SK-N-SH (cell line): ENCODE results near the gene ALDH3B1. TPM values are rescaled to one million over a fixed set of nuclear protein-coding genes. Genes with fewer than 3 reads are reported as not detected.

Experiments used
- CTCF ChIA-PET: fragments of 300-600, 350-600 bp; formaldehyde crosslinking; extraction: SDS; loops from one replicate; lab custom pipeline; 2021; lab: Yijun Ruan, JAX
- POLR2A ChIA-PET: fragments of 350-600 bp; sonication (Branson Sonifier 250); formaldehyde crosslinking; extraction: SDS; loops from one replicate; lab custom pipeline; 2020; ENCODE audit warnings: antibody characterized with exemption, inconsistent platforms; lab: Yijun Ruan, JAX
- DNase-seq: peaks from one replicate; pipeline ENCODE4 v3.0.0; 2012
- H2AFZ ChIP-seq: fragments of 200-600 bp; sonication (generic); 2 replicates; pipeline ENCODE4 v1.8.1; 2016; ENCODE audit warnings: antibody characterized with exemption, mild to moderate bottlenecking, low read depth
- H3F3A ChIP-seq: fragments of 200-600 bp; sonication (generic); replicated peaks from 2 replicates; pipeline ENCODE3; 2016; ENCODE audit warnings: antibody characterized with exemption, mild to moderate bottlenecking; ENCODE audit not compliant: insufficient read depth
- H3K27ac ChIP-seq, 2 experiments: fragments of 200-500 bp in 1 of 2; fragments of 200-600 bp in 1 of 2; sonication (Bioruptor generic) in 1 of 2; sonication (generic), shearing (Covaris generic) in 1 of 2; 2 replicates each; pipeline versions ENCODE4 v1.5.1 to v1.6.1; 2014 to 2016; ENCODE audit warnings: low read depth in 2 of 2, inconsistent platforms in 1 of 2, low read length in 1 of 2, mild to moderate bottlenecking in 1 of 2, mixed read lengths in 1 of 2
- H3K27me3 ChIP-seq: fragments of 200-600 bp; sonication (generic), shearing (Covaris generic); 2 replicates; pipeline ENCODE4 v1.6.1; 2016; ENCODE audit warnings: mixed run types; ENCODE audit not compliant: insufficient read depth
- H3K36me3 ChIP-seq, 2 experiments: fragments of 200-500 bp in 1 of 2; fragments of 200-600 bp in 1 of 2; sonication (Bioruptor generic) in 1 of 2; sonication (generic) in 1 of 2; replicated peaks in 1 of 2; 2 replicates each; pipeline versions ENCODE3 to v1.5.1; 2014 to 2016; ENCODE audit warnings: low read length in 1 of 2, mild to moderate bottlenecking in 1 of 2; ENCODE audit not compliant: insufficient read depth in 2 of 2, control insufficient read depth in 1 of 2
- H3K4me1 ChIP-seq, 2 experiments: fragments of 200-500 bp in 1 of 2; fragments of 200-600 bp in 1 of 2; sonication (Bioruptor generic) in 1 of 2; sonication (generic), shearing (Covaris generic) in 1 of 2; 2 replicates each; pipeline versions ENCODE4 v1.5.1 to v1.6.1; 2014 to 2016; ENCODE audit warnings: low read depth in 1 of 2, low read length in 1 of 2, mixed run types in 1 of 2; ENCODE audit not compliant: insufficient read depth in 2 of 2, control insufficient read depth in 1 of 2
- H3K4me2 ChIP-seq: fragments of 200-600 bp; sonication (generic), shearing (Covaris generic); 2 replicates; pipeline ENCODE4 v1.6.1; 2017; ENCODE audit warnings: mixed run types
- H3K4me3 ChIP-seq, 2 experiments: fragments of 200-500 bp in 1 of 2; fragments of 200-600 bp in 1 of 2; sonication (Bioruptor generic) in 1 of 2; sonication (generic), shearing (Covaris generic) in 1 of 2; 2 replicates each; pipeline versions ENCODE4 v1.5.1 to v1.8.1; 2014 to 2016; ENCODE audit warnings: low read depth in 2 of 2, inconsistent platforms in 1 of 2, low read length in 1 of 2, mild to moderate bottlenecking in 1 of 2, mixed read lengths in 1 of 2, moderate library complexity in 1 of 2
- H3K79me2 ChIP-seq: fragments of 200-600 bp; sonication (generic); 2 replicates; pipeline ENCODE4 v1.8.1; 2017; ENCODE audit warnings: mild to moderate bottlenecking; ENCODE audit not compliant: insufficient read depth
- H3K9ac ChIP-seq: fragments of 200-600 bp; sonication (generic); 2 replicates; pipeline ENCODE4 v1.6.1; 2017; ENCODE audit warnings: mixed run types
- H3K9me2 ChIP-seq: fragments of 200-600 bp; sonication (generic); 2 replicates; pipeline ENCODE4 v1.6.1; 2017; ENCODE audit warnings: mixed run types
- H3K9me3 ChIP-seq: fragments of 200-600 bp; sonication (generic); 2 replicates; pipeline ENCODE4 v1.6.1; 2017; ENCODE audit warnings: mixed run types, mild to moderate bottlenecking, moderate library complexity
- H4K20me1 ChIP-seq: fragments of 200-600 bp; sonication (generic); 2 replicates; pipeline ENCODE4 v1.6.1; 2017; ENCODE audit warnings: mild to moderate bottlenecking, mixed run types; ENCODE audit not compliant: insufficient read depth
- CHD2 ChIP-seq: fragments of 150-350 bp; IDR thresholded peaks from 2 replicates; pipeline ENCODE4 v1.6.1; 2018; ENCODE audit warnings: low read length; ENCODE audit not compliant: partially characterized antibody
- FOSL2 ChIP-seq: IDR thresholded peaks from 2 replicates; pipeline ENCODE4 v1.4.0; 2012; ENCODE audit warnings: low read depth, mild to moderate bottlenecking, moderate library complexity, borderline replicate concordance
- FOXM1 ChIP-seq: IDR thresholded peaks from 2 replicates; pipeline ENCODE4 v1.4.0; 2012; ENCODE audit warnings: low read depth, mild to moderate bottlenecking
- MEF2A ChIP-seq: IDR thresholded peaks from 2 replicates; pipeline ENCODE4 v1.4.0; 2012; ENCODE audit warnings: low read depth, borderline replicate concordance
- MXI1 ChIP-seq: IDR thresholded peaks from 2 replicates; pipeline ENCODE4 v1.6.1; 2012; ENCODE audit warnings: mild to moderate bottlenecking, low read depth, low read length, improper control_type of control experiment
- NFIC ChIP-seq: IDR thresholded peaks from 2 replicates; pipeline ENCODE4 v1.4.0; 2012; ENCODE audit warnings: borderline replicate concordance
- NRF1 ChIP-seq: IDR thresholded peaks from 2 replicates; pipeline ENCODE4 v1.6.1; 2012; ENCODE audit warnings: low read depth, mild to moderate bottlenecking, low read length
- POLR2AphosphoS5 ChIP-seq: IDR thresholded peaks from 2 replicates; pipeline ENCODE4 v1.6.1; 2012; ENCODE audit warnings: low read depth, low read length
- RCOR1 ChIP-seq: fragments of 150-350 bp; IDR thresholded peaks from 2 replicates; pipeline ENCODE4 v1.6.1; 2017; ENCODE audit warnings: antibody characterized with exemption, low read length
- RFX5 ChIP-seq: IDR thresholded peaks from 2 replicates; pipeline ENCODE4 v1.6.1; 2012; ENCODE audit warnings: mild to moderate bottlenecking, improper control_type of control experiment, low read length
- SIN3A ChIP-seq: IDR thresholded peaks from 2 replicates; pipeline ENCODE4 v1.6.1; 2012; ENCODE audit warnings: low read depth, mild to moderate bottlenecking, low read length, moderate library complexity, borderline replicate concordance
- SMC3 ChIP-seq: IDR thresholded peaks from 2 replicates; pipeline ENCODE4 v1.6.1; 2012; ENCODE audit warnings: low read depth, low read length, improper control_type of control experiment
- YY1 ChIP-seq: IDR thresholded peaks from 2 replicates; pipeline ENCODE4 v1.4.0; 2012; ENCODE audit warnings: low read depth, mild to moderate bottlenecking
- WGBS: methylation state at CpG from one replicate; pipeline ENCODE4 v1.1.6; 2017; ENCODE audit warnings: low lambda C conversion rate; 5-methylcytosine and 5-hydroxymethylcytosine counted together
- polyA plus RNA-seq, 3 experiments: library from polyadenylated mRNA; depleted of rRNA; stranded (reverse); fragments of >200 nt; gene quantifications; 2 replicates each; pipeline ENCODE4 v1.2.3, GENCODE V29; 2012
- TF ChIP-seq, protein P1 (sequence below): IDR thresholded peaks from 2 replicates; pipeline ENCODE4 v1.4.0; 2012; ENCODE audit warnings: low read depth, borderline replicate concordance
- TF ChIP-seq, protein P2 (sequence below): IDR thresholded peaks from 2 replicates; pipeline ENCODE4 v1.4.0; 2012; ENCODE audit warnings: low read depth

Gene ALDH3B1
- polyA plus RNA-seq, 1 of the 3 experiments (the other 2 are of a cell fraction): 14.9 TPM

DNA sequence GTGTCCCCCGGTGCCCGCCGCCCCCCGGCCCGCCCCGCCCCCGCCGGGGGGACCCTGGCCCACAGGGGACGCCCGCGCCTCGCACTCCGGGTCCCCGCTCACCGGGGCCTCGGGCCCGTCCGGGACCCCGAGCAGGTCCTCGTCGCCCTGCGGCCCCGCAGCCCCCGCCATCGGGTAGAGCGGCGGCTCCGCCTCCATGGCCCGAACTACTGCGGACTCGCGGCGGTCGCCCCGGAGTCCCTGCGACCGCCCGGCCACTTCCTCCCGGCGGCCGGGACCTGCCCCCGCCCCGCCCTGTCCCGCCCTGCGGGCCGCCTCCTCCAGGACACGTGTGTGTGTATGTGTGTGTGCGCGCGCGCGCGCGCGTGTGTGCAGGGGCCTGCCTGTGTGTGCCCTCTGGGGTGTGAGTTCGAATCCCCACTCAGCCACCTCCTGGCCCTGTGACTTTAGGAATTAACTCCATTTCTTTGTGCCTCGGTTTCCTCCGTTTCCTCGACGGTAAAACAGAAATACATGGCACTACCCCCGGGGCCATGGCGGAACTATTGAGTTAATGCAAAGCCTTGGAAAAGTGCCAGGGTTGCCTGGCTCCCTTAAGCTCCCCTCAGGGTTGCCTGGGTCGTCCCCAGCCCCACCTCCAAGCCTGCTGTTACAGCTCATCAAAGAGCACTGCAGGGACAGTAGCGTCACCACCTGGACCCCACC, 6.1 kb upstream of the ALDH3B1 start, which contains the start of gene UNC93B1:
Gene UNC93B1 (minus strand): TSS at position 252 of the 705 bp plus-strand sequence. CDS start 54 bp downstream, at position 198.
- Histone ChIP-seq H3K9ac (peak within 1 kb of the TSS; percentile 55), H3K9me2 (no peaks in the 10 kb centered on the region), H3K36me3 (no peaks in the 10 kb centered on the region), H3K27ac (no peak within 1 kb of the TSS; a peak in 1 of 4 replicates), H3K79me2 (no peaks in the 10 kb centered on the region), H2AFZ (peak within 1 kb of the TSS; percentile 80; the same call in 1 of the 2 replicates), H3F3A (peaks cover 3% of the 10 kb centered on the region), H3K4me3 (peak within 1 kb of the TSS; percentile 62 to 68), H3K9me3 (no peaks in the 10 kb centered on the region), H3K27me3 (no peaks in the 10 kb centered on the region), H3K4me2 (peak within 1 kb of the TSS; percentile 77), H3K4me1 (peaks cover 0 to 13% of the 10 kb centered on the region in 2 experiments; a peak in 1 of 4 replicates), H4K20me1 (no peaks in the 10 kb centered on the region)
- 4% methylated on average over 7 of the region's 64 CpGs for WGBS
- CTCF ChIA-PET: interaction anchor here (1.1 to 2.3 kb wide), 3 partner anchors 11 to 313 kb away, joined by 4 to 12 read pairs (median 7); no protein-coding TSS in a partner anchor
- no peak for TF ChIP-seq RFX5
- TF ChIP-seq NRF1: peak; percentile 65
- TF ChIP-seq MEF2A: no peak
- TF ChIP-seq YY1: no peak
- TF ChIP-seq SMC3: no peak
- TF ChIP-seq POLR2AphosphoS5: peak; percentile 43; the same call in 1 of the 2 replicates
- TF ChIP-seq SIN3A: 0 out of 2 replicates have a peak, but pooled peaks have one; percentile 38
- TF ChIP-seq, protein P1, sequence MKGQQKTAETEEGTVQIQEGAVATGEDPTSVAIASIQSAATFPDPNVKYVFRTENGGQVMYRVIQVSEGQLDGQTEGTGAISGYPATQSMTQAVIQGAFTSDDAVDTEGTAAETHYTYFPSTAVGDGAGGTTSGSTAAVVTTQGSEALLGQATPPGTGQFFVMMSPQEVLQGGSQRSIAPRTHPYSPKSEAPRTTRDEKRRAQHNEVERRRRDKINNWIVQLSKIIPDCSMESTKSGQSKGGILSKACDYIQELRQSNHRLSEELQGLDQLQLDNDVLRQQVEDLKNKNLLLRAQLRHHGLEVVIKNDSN: peak; percentile 62; the same call in 1 of the 2 replicates
- TF ChIP-seq, protein P2, sequence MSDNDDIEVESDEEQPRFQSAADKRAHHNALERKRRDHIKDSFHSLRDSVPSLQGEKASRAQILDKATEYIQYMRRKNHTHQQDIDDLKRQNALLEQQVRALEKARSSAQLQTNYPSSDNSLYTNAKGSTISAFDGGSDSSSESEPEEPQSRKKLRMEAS: peak; percentile 59
- TF ChIP-seq FOXM1: no peak
- TF ChIP-seq CHD2: no peak
- no peak for TF ChIP-seq NFIC
- TF ChIP-seq RCOR1: peak; percentile 48; the same call in 1 of the 2 replicates
- TF ChIP-seq MXI1: peak; percentile 89
- POLR2A ChIA-PET: no interaction called here
- DNase-seq: peak; percentile 97

DNA sequence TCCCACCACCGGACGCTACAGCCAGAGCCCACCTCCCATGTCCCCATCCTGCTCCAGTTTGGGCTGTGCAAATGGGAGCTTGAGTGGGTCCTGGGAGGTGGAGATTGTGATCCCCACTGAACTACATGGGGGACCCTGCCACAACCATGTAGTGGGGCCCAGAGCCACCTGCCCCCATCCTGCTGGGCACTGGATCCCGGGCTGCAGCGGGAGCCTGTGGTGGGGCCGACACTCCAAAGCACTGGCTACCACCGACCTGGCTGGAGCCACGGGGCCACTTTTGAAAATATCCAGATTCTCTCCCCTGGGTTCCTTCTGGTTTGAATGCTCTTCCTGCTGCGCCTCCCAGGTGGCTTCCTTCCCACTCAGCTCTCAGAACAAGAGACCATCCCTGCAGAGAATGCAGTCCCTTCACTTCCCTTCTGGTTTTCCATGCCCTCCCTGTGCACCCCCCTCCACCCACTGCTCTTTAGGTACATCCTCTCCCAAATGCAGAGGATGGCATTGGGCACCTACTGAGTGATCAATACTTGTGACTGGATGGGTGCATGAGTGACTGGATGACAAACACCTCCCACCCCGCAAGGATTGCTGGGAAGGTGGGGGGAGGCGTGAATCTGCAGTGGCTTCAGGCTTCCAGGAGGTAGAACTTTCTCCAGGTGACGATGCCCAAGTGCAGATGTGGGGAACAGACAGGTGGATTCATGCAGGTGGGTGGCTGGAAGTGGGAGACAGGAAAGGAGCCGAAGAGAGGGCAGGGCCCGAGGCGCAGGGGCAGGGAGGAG, 5.4 kb upstream of the ALDH3B1 start:
- H3K9me2 ChIP-seq: no peaks in the 10 kb centered on the region
- H3K36me3 ChIP-seq: no peaks in the 10 kb centered on the region
- peak overlapping the region; percentile 80; the same call in 1 of the 2 replicates for H2AFZ ChIP-seq
- H3K27ac ChIP-seq: no peak overlapping the region
- 74% methylated on average over 12 of the region's 14 CpGs for WGBS
- H3F3A ChIP-seq: peaks cover 7% of the 10 kb centered on the region
- no peaks in the 10 kb centered on the region for H3K79me2 ChIP-seq
- peak overlapping the region; percentile 77 for H3K4me2 ChIP-seq
- peak overlapping the region; percentile 55 for H3K9ac ChIP-seq
- CTCF ChIA-PET: interaction anchor here (1.1 to 2.0 kb wide), 3 partner anchors 11 to 313 kb away, joined by 3 to 7 read pairs (median 4); no protein-coding TSS in a partner anchor
- H4K20me1 ChIP-seq: no peaks in the 10 kb centered on the region
- no peak for TF ChIP-seq FOSL2
- peaks cover 0 to 14% of the 10 kb centered on the region in 2 experiments; a peak in 1 of 4 replicates for H3K4me1 ChIP-seq
- POLR2A ChIA-PET: no interaction called here
- peak overlapping the region; percentile 62 to 68 for H3K4me3 ChIP-seq
- no peaks in the 10 kb centered on the region for H3K9me3 ChIP-seq
- no peak for DNase-seq
- no peaks in the 10 kb centered on the region for H3K27me3 ChIP-seq
